Caki2 (cell line): ENCODE measurements around the gene ESPNL. TPM values are rescaled to one million over a fixed set of nuclear protein-coding genes. Genes with fewer than 3 reads are reported as not detected.
"Not testable (repeated sequence)": the region's sequence is repeated elsewhere in the genome, so short reads cannot be mapped to it uniquely, and the experiment has no call there.

Experiments
- DNase-seq: peaks from one replicate; pipeline ENCODE4 v3.0.0-alpha.2; 2015; ENCODE audit warnings: low read depth
- in situ Hi-C: cut with HindIII; loops from 2 replicates; pipeline ENCODE4 v1.10.0; 2016; ENCODE audit warnings: low sequenced_read_pairs, low pct_unique_long_range_greater_than_20kb, mixed read lengths
- total RNA-seq: library from RNA; depleted of rRNA; stranded (reverse); fragments of >200 nt; shearing (Covaris generic); gene quantifications from 2 replicates; pipeline ENCODE4 v1.2.3, GENCODE V29; 2014; ENCODE audit warnings: low replicate concordance

ESPNL gene
- total RNA-seq, 1 experiment from 2014 or later = 0.10 TPM

DNA sequence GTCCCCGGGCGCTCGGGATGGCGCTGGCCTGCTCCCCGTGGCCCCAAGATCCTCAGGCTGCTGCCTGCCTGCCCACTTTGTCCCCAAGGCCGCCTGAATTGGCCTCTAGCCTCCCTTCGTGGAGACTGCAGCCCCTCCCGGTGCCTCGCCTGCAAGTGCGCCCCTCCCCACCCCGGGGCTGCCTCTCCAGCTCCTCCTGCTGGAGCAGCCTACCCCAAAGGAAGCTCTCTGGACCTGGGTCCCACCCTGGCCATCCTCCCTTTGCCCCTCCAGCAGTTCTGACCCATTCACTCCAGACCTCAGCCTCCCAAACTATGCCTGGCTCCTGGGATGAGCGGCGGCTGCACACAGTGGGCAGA is 6.2 kb downstream of the ESPNL start:
- in situ Hi-C loops = no loop called here
- DNase-seq = no peak

DNA sequence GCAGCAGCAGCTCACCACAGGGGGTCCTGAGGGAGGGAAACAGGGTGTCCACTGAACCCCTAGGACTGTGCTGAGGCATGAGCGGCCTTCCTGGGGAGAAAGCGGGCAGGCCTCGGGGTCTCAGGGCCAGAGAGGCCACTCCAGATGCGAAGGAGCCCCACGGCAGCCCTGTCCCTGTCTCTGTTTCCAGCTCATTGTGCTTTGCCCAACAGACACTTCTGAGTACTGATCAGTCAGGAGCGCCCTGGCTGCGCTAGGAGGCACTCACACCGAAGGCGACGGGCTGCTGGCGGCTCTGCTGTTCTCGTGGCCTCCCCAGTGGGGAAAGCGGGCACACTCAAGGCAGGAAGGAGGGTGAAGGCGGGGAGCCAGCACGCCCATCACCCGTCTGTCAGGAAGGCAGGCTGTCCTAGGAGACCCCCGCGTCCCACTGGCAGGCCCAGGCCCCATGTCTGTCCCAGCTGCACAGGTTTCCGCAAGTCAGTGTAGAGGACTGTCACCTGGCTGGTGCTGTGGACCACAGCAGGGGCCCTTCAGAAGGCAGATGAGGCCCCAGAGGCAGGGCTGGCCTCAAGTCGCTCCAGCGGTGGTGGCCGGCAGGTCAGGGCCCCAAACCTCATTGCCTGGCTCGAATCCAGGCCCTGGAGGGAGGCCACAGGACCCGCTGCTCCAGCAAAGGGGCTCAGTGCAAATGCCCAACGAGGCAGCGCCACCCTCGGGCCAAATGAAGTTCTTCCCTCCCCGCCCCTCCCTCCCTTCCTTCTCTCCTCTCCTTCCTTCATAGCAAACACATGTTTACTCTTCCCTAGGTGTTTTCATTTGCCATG is 6.8 kb downstream of the ESPNL start:
- DNase-seq = no peak
- in situ Hi-C loops = no loop called here

DNA sequence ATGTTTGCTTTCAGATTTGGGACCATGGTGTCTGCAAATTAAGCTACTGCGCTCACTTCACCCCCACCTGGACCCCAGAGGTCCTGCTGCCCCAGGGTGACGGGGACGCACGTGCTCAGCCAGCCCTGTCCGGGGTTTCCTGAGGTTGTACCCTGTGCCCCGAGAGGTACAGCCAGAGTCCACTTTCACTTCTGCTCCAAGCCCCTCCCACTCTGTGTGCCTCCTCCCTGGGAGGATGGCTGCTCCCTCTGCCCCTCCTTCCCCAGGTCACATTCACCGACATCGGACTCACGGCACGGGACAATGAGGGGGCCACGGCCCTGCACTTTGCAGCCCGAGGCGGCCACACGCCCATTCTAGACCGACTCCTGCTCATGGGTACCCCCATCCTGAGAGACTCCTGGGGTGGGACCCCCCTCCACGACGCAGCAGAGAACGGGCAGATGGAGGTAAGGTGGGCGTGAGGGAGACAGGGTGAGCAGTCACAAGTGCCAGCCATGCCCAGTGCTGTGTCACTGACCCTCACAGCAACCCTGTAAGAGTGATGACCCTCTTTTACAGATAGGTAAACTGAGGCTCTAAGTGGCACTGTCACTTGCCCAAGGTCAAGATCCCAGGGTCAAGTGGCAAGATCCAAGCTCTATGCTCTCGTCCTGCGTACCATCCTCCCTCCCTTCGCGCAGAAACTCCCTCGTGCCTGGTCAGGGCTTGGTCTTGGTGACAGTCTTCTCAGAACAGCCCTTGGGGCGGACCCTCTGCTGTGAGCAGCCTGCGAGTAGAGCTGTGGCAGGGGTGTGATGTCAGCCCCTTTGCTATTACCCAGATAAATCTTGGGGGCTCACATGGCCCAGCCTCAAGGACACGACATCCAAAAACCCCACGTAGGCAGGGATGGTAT is 7.6 kb downstream of the ESPNL start:
- in situ Hi-C loops = no loop called here

DNA sequence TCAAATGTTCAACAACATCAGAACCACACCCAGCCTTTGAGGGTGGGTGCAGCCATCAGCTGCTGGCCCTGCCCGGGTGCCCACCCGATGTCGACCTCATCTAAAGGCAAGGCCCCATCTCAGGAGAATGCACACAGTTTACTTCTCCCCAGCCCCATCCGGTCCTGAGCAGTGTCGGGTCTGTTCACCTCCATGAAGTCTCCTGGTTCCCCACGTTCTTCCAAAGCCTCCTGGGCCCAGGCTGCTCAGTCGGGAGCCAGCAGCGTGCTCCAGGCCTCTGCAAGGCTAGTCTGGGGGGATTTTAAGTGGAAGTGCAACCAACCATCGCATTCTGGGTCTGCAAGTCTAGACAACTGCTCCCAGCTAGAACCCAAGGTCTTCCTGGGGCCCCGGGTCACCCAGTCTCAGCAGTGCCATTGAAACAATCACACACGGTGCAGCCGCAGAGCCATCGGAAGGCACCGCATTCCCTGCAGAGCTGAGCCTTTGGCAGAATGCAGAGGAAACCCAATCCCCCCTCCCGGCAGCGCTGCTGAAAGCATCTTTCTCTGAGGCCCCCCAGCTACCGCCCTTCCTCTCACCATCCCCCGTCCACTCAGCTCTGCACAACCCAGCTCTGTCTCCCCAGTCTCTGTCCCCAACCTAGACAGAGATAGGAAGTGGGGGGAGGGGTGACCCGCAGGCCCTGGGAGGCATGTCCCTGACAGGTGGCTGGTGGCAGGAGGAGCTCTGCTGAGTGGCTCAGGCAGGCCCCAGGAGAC is 8.5 kb downstream of the ESPNL start:
- in situ Hi-C loops = no loop called here
- DNase-seq = no peak

More for the DNA sequence above, 7.6 kb downstream of the ESPNL start:
- no peak for DNase-seq

DNA sequence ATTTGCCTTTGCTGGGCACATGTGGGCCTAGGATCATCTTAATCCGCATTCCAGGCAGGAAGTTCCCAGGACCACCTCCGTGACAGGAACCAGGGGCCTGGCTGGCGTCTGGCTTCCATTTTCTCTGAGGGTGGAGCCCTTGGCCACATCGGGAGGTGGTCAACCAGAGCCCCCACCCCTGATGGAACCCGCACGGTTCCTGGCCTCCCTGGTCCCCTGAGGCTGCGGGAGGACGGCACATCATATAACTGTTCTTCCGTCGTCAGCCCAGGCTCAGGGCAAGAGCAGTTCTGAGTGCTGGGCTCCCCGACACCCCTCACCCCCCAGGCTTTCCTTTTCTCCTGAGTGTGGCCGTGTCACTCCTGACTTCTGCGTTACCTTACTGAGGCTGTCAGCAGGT is 13.5 kb downstream of the ESPNL start:
- no peak for DNase-seq
- in situ Hi-C loops = no loop called here

DNA sequence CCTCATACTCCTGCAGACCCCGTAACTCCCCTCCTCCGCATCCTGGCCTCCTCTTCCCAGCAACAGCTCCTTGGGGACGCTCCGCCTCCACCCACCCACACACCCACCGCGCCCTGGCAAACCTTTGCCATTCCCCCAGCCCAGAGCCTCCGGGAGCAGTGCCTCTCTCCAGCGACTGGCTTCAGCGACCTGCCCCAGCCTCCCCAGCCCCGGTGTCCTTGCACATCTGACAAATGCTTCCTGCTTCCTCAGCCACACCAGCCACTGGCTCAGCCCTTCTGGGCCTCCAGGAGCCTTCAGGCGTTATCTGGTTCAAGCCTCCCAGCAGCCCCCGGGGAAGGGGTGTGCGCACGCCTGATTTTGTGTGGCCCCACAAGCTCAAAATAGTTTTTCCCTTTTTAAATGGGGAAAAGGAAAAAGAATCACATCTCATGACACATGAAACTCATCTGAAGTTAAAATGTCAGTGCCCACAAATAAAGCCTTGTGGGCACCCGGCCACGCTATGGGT is 14.2 kb downstream of the ESPNL start:
- in situ Hi-C loops = no loop called here
- no peak for DNase-seq

DNA sequence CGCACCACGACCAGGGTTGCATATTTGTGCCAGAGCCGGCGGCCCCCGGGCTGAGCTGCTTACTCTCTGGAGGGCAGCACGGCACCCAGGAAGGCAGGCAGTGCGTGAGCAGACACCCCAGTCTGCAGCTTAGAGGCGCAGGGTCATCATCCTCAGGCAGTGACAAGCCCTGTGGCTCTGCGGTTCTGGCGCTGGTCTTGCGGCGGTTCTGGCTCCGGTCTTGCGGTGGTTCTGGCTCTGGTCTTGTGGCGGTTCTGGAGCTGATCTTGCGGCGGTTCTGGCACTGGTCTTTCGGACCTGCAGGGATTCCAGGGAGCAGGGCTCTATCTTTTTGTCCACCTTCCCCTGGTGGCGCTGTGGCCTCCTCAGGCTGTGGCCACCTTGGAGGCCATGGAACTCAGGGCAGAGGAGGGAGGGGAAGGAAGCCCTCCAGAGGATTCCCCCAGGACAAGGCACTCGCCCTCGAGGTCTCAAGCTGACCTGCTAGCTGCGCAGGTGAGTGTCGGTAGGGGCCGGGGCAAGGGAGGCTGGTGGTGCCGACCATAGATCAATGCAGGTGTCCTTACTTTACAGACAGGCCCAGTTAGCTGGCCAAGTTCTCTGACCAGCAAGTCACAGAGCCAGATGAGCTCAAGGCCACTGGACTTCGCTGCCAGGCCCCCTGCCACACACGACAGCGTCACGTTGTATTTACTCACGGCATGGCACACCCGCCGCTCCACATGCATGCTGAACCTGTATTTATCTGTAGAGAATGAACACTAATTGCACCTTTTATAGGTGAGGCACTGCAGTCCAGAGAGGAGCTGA is 14.9 kb downstream of the ESPNL start:
- no peak for DNase-seq
- in situ Hi-C loops = no loop called here

DNA sequence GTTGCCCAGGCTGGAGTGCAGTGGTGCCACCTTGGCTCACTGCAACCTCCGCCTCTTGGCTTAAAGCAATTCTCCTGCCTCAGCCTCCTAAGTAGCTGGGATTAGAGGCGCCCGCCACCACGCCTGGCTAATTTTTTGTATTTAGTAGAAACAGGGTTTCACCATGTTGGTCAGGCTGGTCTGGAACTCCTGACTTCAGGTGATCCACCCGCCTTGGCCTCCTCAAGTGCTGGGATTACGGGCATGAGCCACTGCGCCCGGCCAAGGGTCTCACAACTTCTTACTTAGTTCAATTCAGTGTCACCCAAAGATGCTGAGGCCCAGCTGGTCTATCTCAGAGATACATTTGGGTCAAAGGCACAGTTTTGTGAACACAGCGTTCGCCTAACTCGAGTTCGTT is 15.6 kb downstream of the ESPNL start:
- in situ Hi-C loops = not testable (repeated sequence)

DNA sequence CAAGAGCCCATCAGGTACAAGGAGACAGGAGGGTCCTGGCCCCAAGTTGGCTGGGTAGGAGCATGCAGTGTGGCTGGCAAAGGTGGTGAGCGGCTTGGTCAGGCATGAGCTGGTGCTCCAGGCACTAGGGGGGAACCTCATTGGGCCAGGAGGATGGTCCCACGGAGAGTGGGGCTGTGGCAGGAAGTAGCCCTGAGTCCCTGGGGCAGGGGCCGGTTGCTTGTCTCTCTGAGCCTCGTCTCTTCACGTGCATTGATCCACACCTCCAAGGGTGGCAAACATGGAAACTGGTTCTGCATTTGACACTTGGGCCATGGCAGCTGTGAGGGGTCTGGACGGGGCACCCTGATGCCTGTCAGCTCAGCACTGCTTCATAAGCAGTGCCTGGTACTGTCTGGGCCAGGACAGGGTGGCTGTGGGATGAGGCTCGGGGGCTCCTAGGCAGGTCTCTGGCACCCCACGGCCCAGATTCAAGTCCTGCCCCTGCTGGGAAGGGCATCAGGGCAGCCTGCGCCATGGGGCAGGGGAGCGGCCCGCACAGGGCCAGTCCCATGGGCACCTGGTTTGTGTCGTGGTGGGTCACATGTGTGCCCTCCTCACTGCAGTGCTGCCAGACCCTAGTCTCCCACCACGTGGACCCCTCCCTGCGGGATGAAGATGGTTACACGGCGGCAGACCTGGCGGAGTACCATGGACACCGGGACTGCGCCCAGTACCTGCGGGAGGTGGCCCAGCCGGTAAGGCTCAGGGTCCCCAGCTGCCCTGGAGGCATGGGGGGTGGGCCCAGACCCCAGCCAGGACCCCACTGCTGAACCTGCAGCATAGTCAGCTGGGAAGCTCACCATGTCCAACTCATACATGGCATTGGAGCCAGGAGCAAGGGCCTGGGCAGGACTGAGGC is 16.4 kb downstream of the ESPNL start:
- in situ Hi-C loops = no loop called here
- DNase-seq = no peak

More for the DNA sequence above, 15.6 kb downstream of the ESPNL start:
- not testable (repeated sequence) for DNase-seq

DNA sequence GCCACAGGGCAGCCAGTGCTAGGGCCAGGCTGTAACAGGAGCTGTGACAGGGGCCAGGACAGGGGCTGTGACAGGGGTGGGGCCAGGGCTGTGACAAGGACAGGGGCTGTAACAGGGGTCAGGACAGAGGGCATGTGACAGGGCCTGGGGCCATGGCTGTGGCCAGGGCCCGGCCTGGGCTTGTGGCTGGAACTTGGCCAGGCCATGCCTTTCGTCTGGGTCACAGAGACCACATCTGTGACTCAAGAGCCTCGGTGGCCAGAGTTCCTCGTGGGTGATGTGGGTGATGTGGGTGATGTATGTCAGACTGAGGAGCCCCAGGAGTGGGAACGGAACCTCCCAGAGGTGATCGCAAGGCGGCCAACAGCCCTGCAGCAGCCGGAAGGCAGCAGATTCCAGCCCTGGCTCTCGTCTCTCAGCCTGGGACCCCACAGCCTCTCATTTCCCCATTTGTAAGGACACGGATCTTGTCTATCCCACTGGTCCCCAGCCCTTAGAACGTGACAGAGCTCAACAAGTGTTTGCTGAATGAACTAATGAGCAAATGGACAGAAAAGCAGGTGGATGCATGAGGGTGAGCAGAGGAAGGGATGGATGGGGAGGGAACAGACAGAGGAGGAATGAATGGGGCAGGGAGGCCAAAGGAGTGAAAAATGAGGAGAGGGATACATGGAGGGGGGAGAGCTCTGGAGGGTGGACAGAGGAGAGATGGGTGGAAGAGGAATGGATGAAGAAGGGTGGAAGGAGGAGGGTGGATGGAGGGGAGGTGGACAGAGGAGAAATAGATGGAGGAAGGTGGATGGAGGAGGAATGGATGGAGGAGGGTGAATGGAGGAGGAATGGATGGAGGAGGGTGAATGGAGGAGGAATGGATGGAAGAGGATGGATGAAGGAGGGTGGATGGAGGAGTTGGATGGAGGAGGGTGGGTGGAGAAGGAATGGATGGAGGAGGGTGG is 17.3 kb downstream of the ESPNL start:
- no peak for DNase-seq
- in situ Hi-C loops = no loop called here

DNA sequence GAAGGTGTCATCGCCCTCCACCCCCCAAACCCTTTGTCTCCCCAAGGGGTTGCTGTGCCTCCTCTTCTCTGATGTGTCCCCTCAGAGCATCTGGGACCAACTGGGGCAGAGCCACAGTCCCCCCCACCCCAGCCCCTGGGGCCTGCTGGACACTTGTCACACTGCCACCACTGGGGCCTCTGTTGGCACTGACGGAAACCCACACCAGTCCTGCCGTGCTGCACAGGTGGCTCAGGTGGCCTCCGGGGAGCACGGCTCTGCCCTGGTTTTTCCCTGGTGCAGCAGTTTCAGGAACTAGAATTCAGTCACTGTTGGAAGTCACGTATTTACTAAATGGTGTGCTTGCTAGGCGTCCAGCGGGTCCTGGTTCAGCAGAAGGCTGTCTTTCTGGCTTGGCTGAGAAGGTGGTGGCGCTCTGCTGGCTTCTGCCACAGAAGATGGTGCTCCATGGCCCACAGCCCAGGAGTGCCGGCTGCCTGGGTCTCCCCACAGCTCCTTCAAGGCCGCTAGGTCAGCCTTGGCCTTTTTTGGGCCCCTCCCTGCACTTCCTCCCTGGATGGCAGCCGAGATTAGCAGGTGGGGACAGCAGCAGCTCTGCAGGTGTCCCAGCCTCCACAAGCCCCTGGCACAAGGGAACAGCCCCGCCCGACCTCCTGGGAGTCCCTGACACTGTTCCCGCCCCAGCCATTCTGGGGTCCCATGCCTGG is 19.8 kb downstream of the ESPNL start:
- DNase-seq = no peak
- in situ Hi-C loops = no loop called here

DNA sequence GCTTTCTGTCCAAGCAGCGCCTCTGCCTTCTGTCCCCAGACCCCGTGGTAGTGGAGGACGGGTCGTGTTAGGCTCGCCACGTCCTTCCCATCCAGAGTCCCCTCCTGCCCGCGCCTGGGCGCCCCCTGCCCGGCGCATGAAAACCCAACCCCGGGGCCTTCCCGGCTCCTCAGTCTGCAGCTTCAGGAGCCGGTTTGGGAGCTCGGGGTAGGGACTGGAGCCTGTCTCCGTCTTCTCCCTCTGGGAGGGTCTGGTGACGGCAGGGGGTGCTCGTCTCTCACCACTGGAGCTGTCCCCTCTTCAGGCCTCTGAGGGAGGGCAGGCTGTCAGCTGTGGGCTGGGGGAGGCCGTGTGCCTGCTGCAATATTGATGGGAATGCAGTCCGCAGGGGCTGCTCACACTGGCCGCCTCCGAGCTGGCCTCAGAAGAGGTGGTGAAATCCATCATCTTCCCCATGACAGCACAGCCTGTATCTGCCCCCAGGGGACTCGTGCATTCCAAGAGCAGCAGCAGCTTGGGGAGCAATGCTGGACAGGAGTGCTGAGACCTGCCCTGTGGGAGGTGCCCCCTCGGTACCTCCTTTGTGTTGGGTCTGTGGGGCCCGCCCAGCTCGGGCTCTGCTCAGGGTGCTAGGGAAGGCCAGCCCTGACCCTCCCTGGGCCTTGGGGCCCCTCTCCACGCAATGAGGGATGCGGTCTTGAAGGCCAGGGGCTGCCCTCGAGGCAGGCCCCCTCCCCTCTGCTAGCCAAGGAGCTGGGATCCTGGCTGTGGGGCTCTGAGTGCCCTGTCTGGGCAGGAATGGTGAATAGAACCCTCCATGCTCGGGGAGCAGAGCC is 20.5 kb downstream of the ESPNL start:
- no peak for DNase-seq
- in situ Hi-C loops = no loop called here

DNA sequence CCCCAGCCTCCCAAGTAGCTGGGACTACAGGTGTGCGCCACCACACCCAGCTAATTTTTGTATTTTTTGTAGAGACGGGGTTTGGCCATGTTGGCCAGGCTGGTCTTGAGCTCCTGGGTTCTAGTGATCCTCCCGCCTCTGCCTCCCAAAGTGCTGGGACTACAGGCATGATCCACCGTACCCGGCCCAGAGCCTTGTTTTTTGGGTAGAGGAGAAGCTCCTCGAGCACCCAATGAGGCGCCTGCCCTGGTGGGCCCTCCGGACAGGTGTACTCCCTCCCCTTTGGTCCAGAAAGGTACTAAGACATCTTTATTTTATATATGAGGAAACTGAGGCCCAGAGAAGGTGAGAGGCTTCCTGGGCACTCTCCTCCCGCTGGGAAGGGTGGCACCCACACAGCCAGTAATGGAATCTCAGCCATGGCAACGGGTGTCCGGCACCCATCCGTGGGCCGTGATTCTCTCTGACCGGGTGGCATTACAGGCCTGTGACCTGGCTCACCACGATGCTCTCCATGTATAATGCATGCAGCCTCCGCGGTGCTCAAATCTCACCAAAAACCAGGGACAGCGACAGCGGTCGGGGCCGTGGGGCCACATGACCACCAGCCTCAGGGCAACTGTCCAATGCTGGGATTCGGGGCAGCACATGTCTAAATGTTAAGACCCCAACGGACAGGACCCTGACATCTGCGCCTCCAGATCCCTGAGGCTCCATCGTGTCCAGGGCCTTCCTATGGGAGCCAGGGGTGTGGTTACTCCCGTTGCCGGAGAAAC is 21.6 kb downstream of the ESPNL start:
- DNase-seq = no peak
- in situ Hi-C loops = no loop called here
